IMR-90 (cell line): ENCODE results near the gene SKIL. TPM values are rescaled to one million over a fixed set of nuclear protein-coding genes. Genes with fewer than 3 reads are reported as not detected.

Source experiments
- ATAC-seq: fragments of 200-7000 bp; cut with Tn5 transposase; 2 replicates; pipeline ENCODE4 v1.9.1; 2020; ENCODE audit warnings: low read depth, mild to moderate bottlenecking, moderate library complexity
- BruUV-seq: library from RNA; stranded (reverse); fragments of 400-500 nt; replicated peaks from 2 replicates; lab custom pipeline; 2021; lab: Mats Ljungman, UMichigan
- CTCF ChIA-PET: fragments of 300-600 bp; formaldehyde crosslinking; extraction: SDS; loops from one replicate; lab custom pipeline; 2021; ENCODE audit warnings: antibody characterized with exemption; lab: Yijun Ruan, JAX
- POLR2A ChIA-PET: fragments of 300-600 bp; sonication (Branson Sonifier 250); formaldehyde crosslinking; loops from one replicate; lab custom pipeline; 2022; ENCODE audit warnings: antibody characterized with exemption; ENCODE audit not compliant: unreplicated experiment; lab: Charles Lee
- DNase-seq: peaks from one replicate; pipeline ENCODE4 v3.0.0; 2013
- H2AFZ ChIP-seq: replicated peaks from 2 replicates; pipeline ENCODE3; 2013; ENCODE audit warnings: low read length, mild to moderate bottlenecking; ENCODE audit not compliant: poor library complexity
- H2AK5ac ChIP-seq: 2 replicates; pipeline ENCODE4 v1.6.1; 2013; ENCODE audit warnings: low read depth, low read length, inconsistent platforms
- H2AK9ac ChIP-seq: replicated peaks from 2 replicates; pipeline ENCODE3; 2013; ENCODE audit warnings: mild to moderate bottlenecking, low read depth, low read length, moderate library complexity; ENCODE audit not compliant: poor library complexity
- H2BK120ac ChIP-seq: 2 replicates; pipeline ENCODE4 v1.6.1; 2013; ENCODE audit warnings: low read depth, low read length, inconsistent platforms
- H2BK15ac ChIP-seq: 3 replicates; pipeline ENCODE4 v1.6.1; 2013; ENCODE audit warnings: low read depth, low read length, inconsistent platforms
- H2BK20ac ChIP-seq: 2 replicates; pipeline ENCODE4 v1.6.1; 2013; ENCODE audit warnings: low read depth, mild to moderate bottlenecking, inconsistent platforms, low read length, moderate library complexity
- H2BK5ac ChIP-seq: 2 replicates; pipeline ENCODE4 v1.6.1; 2013; ENCODE audit warnings: mild to moderate bottlenecking, low read depth, low read length, inconsistent platforms; ENCODE audit not compliant: poor library complexity, severe bottlenecking
- H3K14ac ChIP-seq: replicated peaks from 2 replicates; pipeline ENCODE4 v1.6.1; 2013; ENCODE audit warnings: low read depth, low read length, inconsistent platforms
- H3K18ac ChIP-seq: 2 replicates; pipeline ENCODE4 v1.6.1; 2013; ENCODE audit warnings: low read depth, low read length, control low read depth
- H3K23ac ChIP-seq: 2 replicates; pipeline ENCODE4 v1.6.1; 2013; ENCODE audit warnings: low read depth, low read length, inconsistent platforms
- H3K27ac ChIP-seq: 2 replicates; pipeline ENCODE4 v1.5.1; 2013; ENCODE audit warnings: mild to moderate bottlenecking, control low read depth, low read length; ENCODE audit not compliant: insufficient read depth
- H3K27me3 ChIP-seq: 2 replicates; pipeline ENCODE4 v1.6.1; 2013; ENCODE audit warnings: low read length; ENCODE audit not compliant: control insufficient read depth, insufficient read depth
- H3K36me3 ChIP-seq: 2 replicates; pipeline ENCODE4 v1.6.1; 2013; ENCODE audit warnings: low read length, mixed read lengths; ENCODE audit not compliant: control insufficient read depth, insufficient read depth
- H3K4ac ChIP-seq: 2 replicates; pipeline ENCODE4 v1.6.1; 2013; ENCODE audit warnings: low read depth, low read length, inconsistent platforms
- H3K4me1 ChIP-seq: 2 replicates; pipeline ENCODE4 v1.6.1; 2013; ENCODE audit warnings: low read length, mixed read lengths; ENCODE audit not compliant: control insufficient read depth, insufficient read depth
- H3K4me2 ChIP-seq: 2 replicates; pipeline ENCODE4 v1.6.1; 2013; ENCODE audit warnings: low read depth, mild to moderate bottlenecking, control low read depth, low read length, moderate library complexity
- H3K4me3 ChIP-seq: 2 replicates; pipeline ENCODE4 v1.5.1; 2013; ENCODE audit warnings: low read depth, mild to moderate bottlenecking, control low read depth, low read length, moderate library complexity; ENCODE audit not compliant: insufficient read depth
- H3K56ac ChIP-seq: 2 replicates; pipeline ENCODE4 v1.6.1; 2013; ENCODE audit warnings: low read length, inconsistent platforms; ENCODE audit not compliant: insufficient read depth; ENCODE audit errors: extremely low read depth
- H3K79me1 ChIP-seq, 2 experiments: 2 replicates each; pipeline ENCODE4 v1.6.1; 2013; ENCODE audit warnings: low read length in 2 of 2, inconsistent platforms in 1 of 2, low read depth in 1 of 2
- H3K9ac ChIP-seq: 2 replicates; pipeline ENCODE4 v1.6.1; 2013; ENCODE audit warnings: low read depth, low read length, control low read depth
- H3K9me1 ChIP-seq: 2 replicates; pipeline ENCODE4 v1.6.1; 2013; ENCODE audit warnings: low read length, inconsistent platforms; ENCODE audit not compliant: insufficient read depth
- H3K9me3 ChIP-seq: 2 replicates; pipeline ENCODE4 v1.6.1; 2013; ENCODE audit warnings: low read length; ENCODE audit not compliant: control insufficient read depth, insufficient read depth
- H4K20me1 ChIP-seq: 2 replicates; pipeline ENCODE4 v1.6.1; 2013; ENCODE audit warnings: low read length, inconsistent platforms; ENCODE audit not compliant: insufficient read depth
- H4K5ac ChIP-seq: 2 replicates; pipeline ENCODE4 v1.6.1; 2013; ENCODE audit warnings: mild to moderate bottlenecking, low read depth, low read length, control low read depth
- H4K8ac ChIP-seq, 2 experiments: 2 replicates each; pipeline ENCODE4 v1.6.1; 2013; ENCODE audit warnings: low read depth in 2 of 2, low read length in 2 of 2, control low read depth in 1 of 2, inconsistent platforms in 1 of 2
- H4K91ac ChIP-seq: 2 replicates; pipeline ENCODE4 v1.6.1; 2013; ENCODE audit warnings: low read depth, low read length, inconsistent platforms; ENCODE audit not compliant: insufficient read depth
- BHLHE40 ChIP-seq: fragments of 150-350 bp; IDR thresholded peaks from 2 replicates; pipeline ENCODE4 v1.6.1; 2016; ENCODE audit warnings: mild to moderate bottlenecking, low read depth, low read length
- RAD21 ChIP-seq: IDR thresholded peaks from 2 replicates; pipeline ENCODE4 v1.6.1; 2012; ENCODE audit warnings: low read length, improper control_type of control experiment
- SMC3 ChIP-seq: fragments of 150-350 bp; IDR thresholded peaks from 2 replicates; pipeline ENCODE4 v1.6.1; 2016; ENCODE audit warnings: low read depth, mild to moderate bottlenecking, antibody characterized with exemption, low read length, moderate library complexity
- WGBS, 2 experiments: methylation state at CpG; one replicate each; pipeline versions ENCODE4 v1.1.5 to v1.1.7; 2013; ENCODE audit warnings: missing lambda C conversion rate in 2 of 2; ENCODE audit not compliant: insufficient read length in 1 of 2; ENCODE audit errors: extremely low coverage in 2 of 2; 5-methylcytosine and 5-hydroxymethylcytosine counted together
- dilution Hi-C: fragments of 300-500 bp; cut with HindIII; formaldehyde crosslinking; loops from one replicate; pipeline ENCODE4 v1.14.3; 2018; ENCODE audit warnings: low sequenced_read_pairs; ENCODE audit not compliant: unreplicated experiment
- in situ Hi-C: fragments of 300-500 bp; cut with MboI; formaldehyde crosslinking; loops from 3 replicates; pipeline ENCODE4 v1.14.3; 2019; ENCODE audit warnings: low sequenced_read_pairs, inconsistent platforms, mixed read lengths
- intact Hi-C: fragments of 100-400 bp; cut with micrococcal nuclease; formaldehyde crosslinking; loops from 2 replicates; pipeline ENCODE4 v1.10.0; 2022
- polyA plus RNA-seq, 3 experiments: library from polyadenylated mRNA; depleted of rRNA; stranded (reverse); fragments of >200 nt; gene quantifications; 2 replicates each; pipeline ENCODE4 v1.2.3, GENCODE V29; 2012; ENCODE audit warnings: low replicate concordance in 1 of 3
- total RNA-seq: library from RNA; depleted of rRNA; stranded (reverse); fragments of >200 nt; gene quantifications from 2 replicates; pipeline ENCODE4 v1.2.3, GENCODE V29; 2012
- TF ChIP-seq, protein P1 (sequence below): conservative IDR thresholded peaks from 2 replicates; pipeline ENCODE4 v1.5.1; 2012; ENCODE audit warnings: mild to moderate bottlenecking, low read depth, low read length, improper control_type of control experiment

Gene SKIL
- total and polyA plus RNA-seq, 2 of the 4 experiments (the other 2 are of a cell fraction), result 9.2 to 55.9 TPM

GRCh38 chr3:170410428-170411029, 53.0 kb downstream of the SKIL start:
- DNase-seq, result no peak

More at GRCh38 chr3:170410428-170411029, 53.0 kb downstream of the SKIL start:
- dilution Hi-C loops (no loop called here), in situ Hi-C loops (no loop called here), intact Hi-C loops (loop anchor here (1.0 to 5.0 kb wide), 3 partner anchors 100 to 497 kb away; partner anchors contain the start of gene EIF5A2)
- no peaks in the 10 kb centered on the region for H3K9me1 ChIP-seq
- peaks cover 2% of the 10 kb centered on the region for H3K4me1 ChIP-seq
- H3K27me3 ChIP-seq, result no peaks in the 10 kb centered on the region
- H2BK20ac ChIP-seq, result no peak overlapping the region
- H4K8ac ChIP-seq, result no peak overlapping the region
- H2BK15ac ChIP-seq, result no peak overlapping the region
- no peak overlapping the region for H4K5ac ChIP-seq
- H3K4me2 ChIP-seq, result no peak overlapping the region
- ChIA-PET POLR2A (no interaction called here), CTCF (interaction anchor here (0.6 to 5.2 kb wide), 9 partner anchors 11 to 443 kb away, joined by 3 to 101 read pairs (median 3); partner anchors contain the start of gene SKIL)
- H2AFZ ChIP-seq, result no peak overlapping the region
- no peaks in the 10 kb centered on the region for H3K36me3 ChIP-seq
- H3K4ac ChIP-seq, result no peak overlapping the region
- H4K91ac ChIP-seq, result no peak overlapping the region
- no peak overlapping the region for H3K27ac ChIP-seq
- no peak overlapping the region for H3K18ac ChIP-seq
- H4K20me1 ChIP-seq, result no peaks in the 10 kb centered on the region
- no peak overlapping the region for H3K14ac ChIP-seq
- no peak overlapping the region for H3K23ac ChIP-seq
- H3K56ac ChIP-seq, result no peak overlapping the region
- ATAC-seq, result no peak
- H3K79me1 ChIP-seq, result no peaks in the 10 kb centered on the region
- H2AK5ac ChIP-seq, result peak overlapping the region; percentile 44; the same call in 1 of the 2 replicates
- TF ChIP-seq SMC3 (peak; percentile 58), RAD21 (peak; percentile 53), BHLHE40 (no peak)
- TF ChIP-seq, protein P1, sequence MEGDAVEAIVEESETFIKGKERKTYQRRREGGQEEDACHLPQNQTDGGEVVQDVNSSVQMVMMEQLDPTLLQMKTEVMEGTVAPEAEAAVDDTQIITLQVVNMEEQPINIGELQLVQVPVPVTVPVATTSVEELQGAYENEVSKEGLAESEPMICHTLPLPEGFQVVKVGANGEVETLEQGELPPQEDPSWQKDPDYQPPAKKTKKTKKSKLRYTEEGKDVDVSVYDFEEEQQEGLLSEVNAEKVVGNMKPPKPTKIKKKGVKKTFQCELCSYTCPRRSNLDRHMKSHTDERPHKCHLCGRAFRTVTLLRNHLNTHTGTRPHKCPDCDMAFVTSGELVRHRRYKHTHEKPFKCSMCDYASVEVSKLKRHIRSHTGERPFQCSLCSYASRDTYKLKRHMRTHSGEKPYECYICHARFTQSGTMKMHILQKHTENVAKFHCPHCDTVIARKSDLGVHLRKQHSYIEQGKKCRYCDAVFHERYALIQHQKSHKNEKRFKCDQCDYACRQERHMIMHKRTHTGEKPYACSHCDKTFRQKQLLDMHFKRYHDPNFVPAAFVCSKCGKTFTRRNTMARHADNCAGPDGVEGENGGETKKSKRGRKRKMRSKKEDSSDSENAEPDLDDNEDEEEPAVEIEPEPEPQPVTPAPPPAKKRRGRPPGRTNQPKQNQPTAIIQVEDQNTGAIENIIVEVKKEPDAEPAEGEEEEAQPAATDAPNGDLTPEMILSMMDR, result peak; percentile 63
- no peaks in the 10 kb centered on the region for H3K9me3 ChIP-seq
- H3K9ac ChIP-seq, result no peak overlapping the region
- 86% methylated on average over 1 of the region's 4 CpGs; no CpG with 5 or more reads in 1 of the 2 experiments for WGBS, 2 experiments
- H2AK9ac ChIP-seq, result no peak overlapping the region
- H2BK120ac ChIP-seq, result no peak overlapping the region
- BruUV-seq, result no TSS peak
- H2BK5ac ChIP-seq, result no peak overlapping the region
- no peak overlapping the region for H3K4me3 ChIP-seq
